Ascending aorta (tissue), 2 donors: ENCODE measurements around the gene ETV2. TPM values are rescaled to one million over a fixed set of nuclear protein-coding genes. Genes with fewer than 3 reads are reported as not detected.

Experiments used
- DNase-seq, 2 donors: peaks; one replicate each; pipeline ENCODE4 v3.0.0-alpha.2; 2019; ENCODE audit warnings: low spot score in 2 of 2
- H3K27ac ChIP-seq, 2 donors: fragments of 200-600 bp; sonication (generic); one replicate each; pipeline ENCODE4 v1.5.1; 2016 to 2017; ENCODE audit warnings: mild to moderate bottlenecking in 1 of 2
- H3K27me3 ChIP-seq: fragments of 200-600 bp; sonication (generic); one replicate; pipeline ENCODE4 v1.5.1; 2017
- H3K36me3 ChIP-seq, 2 donors: fragments of 200-600 bp; sonication (generic); one replicate each; pipeline ENCODE4 v1.5.1; 2016
- H3K4me1 ChIP-seq, 2 donors: fragments of 200-600 bp; sonication (generic); one replicate each; pipeline ENCODE4 v1.5.1; 2016 to 2017; ENCODE audit warnings: mild to moderate bottlenecking in 1 of 2
- H3K4me3 ChIP-seq, 2 donors: fragments of 200-600 bp; sonication (generic); one replicate each; pipeline ENCODE4 v1.5.1; 2016 to 2017; ENCODE audit warnings: mild to moderate bottlenecking in 1 of 2
- H3K9me3 ChIP-seq, 2 donors: fragments of 200-600 bp; sonication (generic); one replicate each; pipeline ENCODE4 v1.5.1; 2016
- intact Hi-C: fragments of 100-400 bp; cut with DNase I; formaldehyde crosslinking; loops from one replicate; pipeline ENCODE4 v1.15.1; 2023
- total RNA-seq: library from RNA; depleted of rRNA; stranded (reverse); fragments of >200 nt; gene quantifications from one replicate; pipeline ENCODE4 v1.1.0, GENCODE V29; 2016
- TF ChIP-seq, protein P1 (sequence below), 3 experiments: fragments of 200-600 bp in 2 of 3; fragments of 450-650 bp in 1 of 3; sonication (generic) in 2 of 3; IDR thresholded peaks; one replicate each; pipeline ENCODE4 v1.5.1; 2016 to 2019; ENCODE audit warnings: antibody characterized with exemption in 3 of 3, mild to moderate bottlenecking in 1 of 3, moderate library complexity in 1 of 3

Gene ETV2
- total RNA-seq, 1 donor from 2014 or later = 4.8 TPM

DNA sequence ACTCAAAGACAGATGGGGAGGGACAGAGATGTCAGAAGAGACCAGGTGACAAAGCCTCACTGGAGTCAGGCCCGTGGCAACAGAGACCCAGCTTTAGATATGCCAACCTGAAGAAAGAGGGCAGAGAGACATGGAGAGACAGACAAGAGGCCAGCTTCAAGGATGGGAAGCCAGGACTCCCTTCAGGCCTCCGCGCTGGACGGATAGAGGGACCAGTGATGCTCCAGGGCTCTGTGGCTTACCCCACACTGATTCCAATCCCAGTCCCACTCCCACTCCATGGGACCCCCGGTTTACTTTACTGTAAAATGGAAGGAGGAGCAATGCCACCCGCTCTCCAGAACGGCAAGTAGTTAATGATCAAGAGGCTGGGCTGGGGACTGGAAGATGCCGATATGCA lies 1.7 kb upstream of the ETV2 start:
- no peak overlapping the region for H3K27ac ChIP-seq
- peaks cover 0 to 8% of the 10 kb centered on the region in 2 donors for H3K4me1 ChIP-seq
- H3K27me3 ChIP-seq = no peaks in the 10 kb centered on the region
- H3K4me3 ChIP-seq = no peak overlapping the region
- no peaks in the 10 kb centered on the region for H3K9me3 ChIP-seq
- peaks cover 30 to 33% of the 10 kb centered on the region in 2 donors for H3K36me3 ChIP-seq
- TF ChIP-seq, protein P1, sequence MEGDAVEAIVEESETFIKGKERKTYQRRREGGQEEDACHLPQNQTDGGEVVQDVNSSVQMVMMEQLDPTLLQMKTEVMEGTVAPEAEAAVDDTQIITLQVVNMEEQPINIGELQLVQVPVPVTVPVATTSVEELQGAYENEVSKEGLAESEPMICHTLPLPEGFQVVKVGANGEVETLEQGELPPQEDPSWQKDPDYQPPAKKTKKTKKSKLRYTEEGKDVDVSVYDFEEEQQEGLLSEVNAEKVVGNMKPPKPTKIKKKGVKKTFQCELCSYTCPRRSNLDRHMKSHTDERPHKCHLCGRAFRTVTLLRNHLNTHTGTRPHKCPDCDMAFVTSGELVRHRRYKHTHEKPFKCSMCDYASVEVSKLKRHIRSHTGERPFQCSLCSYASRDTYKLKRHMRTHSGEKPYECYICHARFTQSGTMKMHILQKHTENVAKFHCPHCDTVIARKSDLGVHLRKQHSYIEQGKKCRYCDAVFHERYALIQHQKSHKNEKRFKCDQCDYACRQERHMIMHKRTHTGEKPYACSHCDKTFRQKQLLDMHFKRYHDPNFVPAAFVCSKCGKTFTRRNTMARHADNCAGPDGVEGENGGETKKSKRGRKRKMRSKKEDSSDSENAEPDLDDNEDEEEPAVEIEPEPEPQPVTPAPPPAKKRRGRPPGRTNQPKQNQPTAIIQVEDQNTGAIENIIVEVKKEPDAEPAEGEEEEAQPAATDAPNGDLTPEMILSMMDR (IDR thresholded peaks at IDR 0.05) = no peak
- intact Hi-C loops = loop anchor here (5.0 to 10.0 kb wide), 7 partner anchors 93 to 965 kb away; partner anchors contain the start of genes ALKBH6, HSPB6, IGFLR1 and PROSER3
- no peak for DNase-seq

DNA sequence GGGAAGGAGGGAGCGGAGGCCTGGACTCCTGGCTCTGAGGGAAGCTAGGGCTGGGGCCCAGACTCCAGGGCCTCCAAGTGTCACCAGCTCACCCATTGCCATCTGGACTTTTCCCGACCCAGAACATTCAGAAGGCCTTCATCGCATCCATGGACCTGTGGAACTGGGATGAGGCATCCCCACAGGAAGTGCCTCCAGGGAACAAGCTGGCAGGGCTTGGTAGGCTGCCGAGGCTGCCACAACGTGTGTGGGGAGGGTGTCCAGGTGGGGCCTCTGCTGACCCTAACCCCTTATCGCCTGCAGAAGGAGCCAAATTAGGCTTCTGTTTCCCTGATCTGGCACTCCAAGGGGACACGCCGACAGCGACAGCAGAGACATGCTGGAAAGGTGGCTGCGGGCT lies 767 bp downstream of the ETV2 start:
- intact Hi-C loops = loop anchor here (5.0 to 10.0 kb wide), 7 partner anchors 95 to 968 kb away; partner anchors contain the start of genes ALKBH6, HSPB6, IGFLR1 and PROSER3
- peaks cover 0 to 14% of the 10 kb centered on the region in 2 donors for H3K4me1 ChIP-seq

DNA sequence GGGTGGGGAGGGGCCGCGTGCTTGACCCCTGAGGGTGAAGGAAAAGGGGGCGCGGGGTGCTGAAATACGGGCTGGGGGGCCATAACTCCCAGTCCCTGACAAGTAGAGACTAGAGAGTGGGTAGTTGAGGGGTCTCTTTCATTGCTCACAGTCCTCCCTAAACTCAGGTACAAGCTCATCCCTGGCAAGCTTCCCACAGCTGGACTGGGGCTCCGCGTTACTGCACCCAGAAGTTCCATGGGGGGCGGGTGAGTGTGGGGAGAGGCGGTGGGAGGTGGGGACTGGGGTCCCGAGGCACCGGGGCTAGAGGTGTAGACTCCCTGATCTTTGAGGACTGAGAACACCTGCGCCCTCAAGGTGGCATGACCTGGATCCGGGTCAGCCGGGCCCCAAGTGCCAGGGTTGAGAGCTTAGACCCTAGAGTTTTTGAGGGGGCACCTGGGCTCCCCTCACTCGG lies 1.3 kb downstream of the ETV2 start:
- peak overlapping the region; percentile 68 to 72 for H3K4me3 ChIP-seq
- intact Hi-C loops = loop anchor here (1.0 to 10.0 kb wide), 8 partner anchors 15 to 968 kb away; partner anchors contain the start of genes ALKBH6, HSPB6, IGFLR1 and PROSER3
- H3K27me3 ChIP-seq = no peaks in the 10 kb centered on the region
- H3K36me3 ChIP-seq = peaks cover 2 to 5% of the 10 kb centered on the region in 2 donors
- TF ChIP-seq, protein P1 (IDR thresholded peaks at IDR 0.05) = no peak
- H3K4me1 ChIP-seq = peaks cover 0 to 18% of the 10 kb centered on the region in 2 donors
- DNase-seq = no peak
- H3K27ac ChIP-seq = peak overlapping the region; percentile 85 to 91
- no peaks in the 10 kb centered on the region for H3K9me3 ChIP-seq

More for the DNA sequence above, 767 bp downstream of the ETV2 start:
- no peaks in the 10 kb centered on the region for H3K27me3 ChIP-seq
- H3K36me3 ChIP-seq = peaks cover 7 to 10% of the 10 kb centered on the region in 2 donors
- no peak for DNase-seq
- H3K4me3 ChIP-seq = no peak overlapping the region
- H3K27ac ChIP-seq = no peak overlapping the region
- TF ChIP-seq, protein P1 (IDR thresholded peaks at IDR 0.05) = no peak
- no peaks in the 10 kb centered on the region for H3K9me3 ChIP-seq

DNA sequence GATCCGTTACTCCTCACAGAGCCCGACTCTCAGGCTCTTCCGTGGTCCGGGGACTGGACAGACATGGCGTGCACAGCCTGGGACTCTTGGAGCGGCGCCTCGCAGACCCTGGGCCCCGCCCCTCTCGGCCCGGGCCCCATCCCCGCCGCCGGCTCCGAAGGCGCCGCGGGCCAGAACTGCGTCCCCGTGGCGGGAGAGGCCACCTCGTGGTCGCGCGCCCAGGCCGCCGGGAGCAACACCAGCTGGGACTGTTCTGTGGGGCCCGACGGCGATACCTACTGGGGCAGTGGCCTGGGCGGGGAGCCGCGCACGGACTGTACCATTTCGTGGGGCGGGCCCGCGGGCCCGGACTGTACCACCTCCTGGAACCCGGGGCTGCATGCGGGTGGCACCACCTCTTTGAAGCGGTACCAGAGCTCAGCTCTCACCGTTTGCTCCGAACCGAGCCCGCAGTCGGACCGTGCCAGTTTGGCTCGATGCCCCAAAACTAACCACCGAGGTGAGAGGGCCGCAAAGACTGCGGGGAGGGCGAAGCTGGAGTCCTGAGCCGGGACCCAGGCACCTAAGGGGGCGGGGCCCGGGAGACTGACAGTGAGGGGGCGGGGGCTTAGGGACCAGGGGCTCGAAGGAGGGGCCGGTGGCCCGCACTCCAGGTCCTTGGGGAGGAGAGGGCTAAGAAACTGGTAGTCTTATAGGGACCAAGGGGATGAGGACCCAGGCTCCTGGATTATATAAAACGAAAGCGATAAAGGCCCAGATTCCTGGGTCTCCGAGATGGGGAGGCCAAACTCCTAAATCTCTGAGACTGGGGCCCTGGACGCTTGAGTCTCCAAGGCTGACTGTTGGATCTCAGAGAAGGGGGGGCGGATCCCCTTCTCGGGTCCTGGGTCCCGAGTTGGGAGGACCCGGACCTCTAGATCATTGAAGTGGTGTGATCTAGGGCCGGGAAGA lies 2.0 kb downstream of the ETV2 start:
- peak; percentile 27 to 88 for DNase-seq
- TF ChIP-seq, protein P1 (IDR thresholded peaks at IDR 0.05) = peak in 1 of 3 experiments; percentile 9
- Histone ChIP-seq H3K27me3 (no peaks in the 10 kb centered on the region), H3K27ac (peak overlapping the region; percentile 85 to 91), H3K9me3 (no peaks in the 10 kb centered on the region), H3K4me3 (peak overlapping the region; percentile 68 to 72), H3K36me3 (no peaks in the 10 kb centered on the region), H3K4me1 (peaks cover 0 to 19% of the 10 kb centered on the region in 2 donors)
- intact Hi-C loops = loop anchor here (1.0 to 10.0 kb wide), 11 partner anchors 15 to 969 kb away; partner anchors contain the start of genes ALKBH6, HAUS5, HSPB6 and IGFLR1

DNA sequence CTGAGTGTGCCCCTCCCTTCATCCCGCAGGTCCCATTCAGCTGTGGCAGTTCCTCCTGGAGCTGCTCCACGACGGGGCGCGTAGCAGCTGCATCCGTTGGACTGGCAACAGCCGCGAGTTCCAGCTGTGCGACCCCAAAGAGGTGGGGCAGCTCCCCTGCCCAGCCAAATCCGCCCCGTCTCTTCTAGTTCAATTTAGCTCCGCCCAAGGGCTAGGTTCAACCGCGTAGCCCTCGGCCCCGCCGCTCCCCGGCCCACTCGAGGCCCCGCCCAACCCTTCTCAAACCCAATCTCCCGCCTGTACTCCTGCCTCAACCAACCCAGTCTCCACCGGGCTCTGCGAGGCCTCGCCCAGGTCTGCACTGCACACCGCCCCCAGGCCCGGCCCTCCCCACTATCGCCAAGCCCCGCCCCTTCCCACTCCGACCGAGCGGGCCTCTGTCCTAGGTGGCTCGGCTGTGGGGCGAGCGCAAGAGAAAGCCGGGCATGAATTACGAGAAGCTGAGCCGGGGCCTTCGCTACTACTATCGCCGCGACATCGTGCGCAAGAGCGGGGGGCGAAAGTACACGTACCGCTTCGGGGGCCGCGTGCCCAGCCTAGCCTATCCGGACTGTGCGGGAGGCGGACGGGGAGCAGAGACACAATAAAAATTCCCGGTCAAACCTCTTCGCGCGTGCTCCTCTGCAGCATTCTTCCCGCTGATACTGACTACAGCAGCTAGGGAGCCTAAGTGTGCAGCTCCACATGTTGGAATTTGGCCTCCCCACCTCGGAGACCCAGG lies 2.9 kb downstream of the ETV2 start:
- DNase-seq = peak; percentile 91 to 98
- H3K4me1 ChIP-seq = peaks cover 0 to 27% of the 10 kb centered on the region in 2 donors
- TF ChIP-seq, protein P1 (IDR thresholded peaks at IDR 0.05) = no peak
- peak overlapping the region; percentile 68 to 72 for H3K4me3 ChIP-seq
- H3K9me3 ChIP-seq = no peaks in the 10 kb centered on the region
- no peaks in the 10 kb centered on the region for H3K27me3 ChIP-seq
- no peaks in the 10 kb centered on the region for H3K36me3 ChIP-seq
- H3K27ac ChIP-seq = peak overlapping the region; percentile 85 to 91
- intact Hi-C loops = loop anchor here (1.0 to 10.0 kb wide), 10 partner anchors 32 to 970 kb away; partner anchors contain the start of genes ALKBH6, HAUS5, HSPB6 and IGFLR1
